Loucy (cell line): ENCODE data around the gene L1CAM.

ENCODE experiments used
- EZH2phosphoT487 ChIP-seq: fragments of 200-600 bp; IDR thresholded peaks from 2 replicates; pipeline ENCODE4 v1.6.1; 2018; ENCODE audit warnings: antibody characterized with exemption, mild to moderate bottlenecking, moderate library complexity, borderline replicate concordance
- TF ChIP-seq, protein P1 (sequence below): fragments of 200-600 bp; sonication (generic); conservative IDR thresholded peaks from 2 replicates; pipeline ENCODE4 v1.5.1; 2014; ENCODE audit warnings: mild to moderate bottlenecking, antibody characterized with exemption, low read length

DNA sequence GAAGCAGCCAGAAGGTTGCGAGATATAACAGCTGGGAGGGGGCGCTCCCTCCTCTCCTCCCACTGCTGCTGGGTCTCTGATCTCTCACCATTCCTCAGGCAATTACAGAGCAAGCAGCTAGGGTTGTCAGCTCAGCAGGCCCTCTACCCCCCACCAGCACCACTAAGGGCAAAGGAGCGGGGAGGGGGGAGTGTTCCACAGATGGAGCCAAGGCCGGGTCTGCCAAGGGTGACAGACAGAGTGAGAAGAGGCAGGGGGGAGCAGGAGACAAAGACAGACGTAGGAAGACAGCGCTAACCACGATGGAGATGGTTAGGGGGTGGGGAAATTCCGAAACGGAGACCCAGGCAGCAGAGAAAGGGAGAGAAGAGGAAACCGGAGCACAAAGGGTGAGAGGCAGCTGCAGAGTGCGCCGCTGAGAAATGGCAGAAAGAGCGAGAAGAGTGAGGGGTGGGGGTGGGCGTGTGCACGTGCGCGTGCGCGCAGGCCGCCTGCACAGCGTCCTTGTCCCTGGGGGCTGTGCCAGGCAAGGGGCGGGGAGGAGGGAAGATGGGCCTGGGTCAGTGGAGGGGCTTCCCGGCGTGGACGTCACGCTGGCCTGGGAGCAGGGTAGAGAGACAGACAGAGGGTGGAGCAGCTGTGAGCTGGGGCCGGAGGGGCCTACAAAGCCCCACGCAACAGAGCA, 6.9 kb downstream of the L1CAM start:
- TF ChIP-seq, protein P1, sequence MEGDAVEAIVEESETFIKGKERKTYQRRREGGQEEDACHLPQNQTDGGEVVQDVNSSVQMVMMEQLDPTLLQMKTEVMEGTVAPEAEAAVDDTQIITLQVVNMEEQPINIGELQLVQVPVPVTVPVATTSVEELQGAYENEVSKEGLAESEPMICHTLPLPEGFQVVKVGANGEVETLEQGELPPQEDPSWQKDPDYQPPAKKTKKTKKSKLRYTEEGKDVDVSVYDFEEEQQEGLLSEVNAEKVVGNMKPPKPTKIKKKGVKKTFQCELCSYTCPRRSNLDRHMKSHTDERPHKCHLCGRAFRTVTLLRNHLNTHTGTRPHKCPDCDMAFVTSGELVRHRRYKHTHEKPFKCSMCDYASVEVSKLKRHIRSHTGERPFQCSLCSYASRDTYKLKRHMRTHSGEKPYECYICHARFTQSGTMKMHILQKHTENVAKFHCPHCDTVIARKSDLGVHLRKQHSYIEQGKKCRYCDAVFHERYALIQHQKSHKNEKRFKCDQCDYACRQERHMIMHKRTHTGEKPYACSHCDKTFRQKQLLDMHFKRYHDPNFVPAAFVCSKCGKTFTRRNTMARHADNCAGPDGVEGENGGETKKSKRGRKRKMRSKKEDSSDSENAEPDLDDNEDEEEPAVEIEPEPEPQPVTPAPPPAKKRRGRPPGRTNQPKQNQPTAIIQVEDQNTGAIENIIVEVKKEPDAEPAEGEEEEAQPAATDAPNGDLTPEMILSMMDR: no peak
- TF ChIP-seq EZH2phosphoT487: no peak
